Activated naive CD8-positive, alpha-beta T cell treated with anti-CD3 and anti-CD28 coated beads for 36 hours (primary cell): ENCODE measurements around the gene IL15. TPM values are rescaled to one million over a fixed set of nuclear protein-coding genes. Genes with fewer than 3 reads are reported as not detected.

ENCODE experiments used
- DNase-seq: peaks from one replicate; pipeline ENCODE4 v3.0.0; 2021
- H3K27ac Mint-ChIP-seq: one replicate; pipeline ENCODE4 v1.8.0; 2022; ENCODE audit warnings: mild to moderate bottlenecking, moderate library complexity, mixed read lengths
- H3K27me3 Mint-ChIP-seq: one replicate; pipeline ENCODE4 v1.8.0; 2022; ENCODE audit warnings: mild to moderate bottlenecking, mixed read lengths
- H3K36me3 Mint-ChIP-seq: one replicate; pipeline ENCODE4 v1.8.0; 2021; ENCODE audit warnings: mild to moderate bottlenecking, mixed read lengths
- H3K4me1 Mint-ChIP-seq: one replicate; pipeline ENCODE4 v1.8.0; 2021; ENCODE audit warnings: mixed read lengths
- H3K4me3 Mint-ChIP-seq: one replicate; pipeline ENCODE4 v1.8.0; 2022; ENCODE audit warnings: mild to moderate bottlenecking, moderate library complexity, mixed read lengths
- H3K9me3 Mint-ChIP-seq: one replicate; pipeline ENCODE4 v1.8.0; 2022; ENCODE audit warnings: mixed read lengths
- total RNA-seq, 2 experiments: library from RNA; stranded (reverse); gene quantifications; one replicate each; pipeline ENCODE4 v1.2.3, GENCODE V29; 2021

The IL15 gene
- total RNA-seq, 2 experiments from 2014 or later = 0.34 to 0.49 TPM

DNA sequence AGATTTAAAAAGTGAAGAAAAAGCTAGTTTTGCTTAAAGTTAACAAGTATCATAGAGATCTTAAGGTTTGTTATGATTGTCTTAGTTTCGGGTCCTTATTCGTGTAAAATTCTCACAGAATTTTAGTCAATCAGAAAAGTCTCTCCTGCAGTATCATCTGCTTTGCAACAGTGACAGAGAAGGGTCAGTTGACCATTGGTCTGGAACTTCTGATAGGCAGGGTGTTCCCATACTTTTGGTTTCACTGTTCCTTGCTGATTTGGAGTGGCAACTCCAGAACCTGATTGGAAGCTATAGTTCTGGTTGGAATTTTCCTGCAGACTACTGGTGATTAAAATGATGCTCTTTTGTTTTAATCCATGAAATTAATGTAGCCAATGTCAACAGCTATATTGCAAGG, 1.8 kb downstream of the IL15 start:
- Mint-ChIP-seq H3K27me3 (peaks cover 22% of the 10 kb centered on the region), H3K4me3 (no peak overlapping the region), H3K36me3 (no peaks in the 10 kb centered on the region), H3K27ac (no peak overlapping the region), H3K4me1 (peaks cover 12% of the 10 kb centered on the region), H3K9me3 (no peaks in the 10 kb centered on the region)
- DNase-seq = no peak

- Mint-ChIP-seq H3K27ac (no peak overlapping the region), H3K36me3 (no peaks in the 10 kb centered on the region), H3K27me3 (peaks cover 16% of the 10 kb centered on the region), H3K4me3 (no peak overlapping the region), H3K4me1 (peaks cover 10% of the 10 kb centered on the region), H3K9me3 (no peaks in the 10 kb centered on the region)
- no peak for DNase-seq
Measured at GRCh38 chr4:141640696-141641095, 4.3 kb downstream of the IL15 start.

GRCh38 chr4:141642063-141642462, 5.7 kb downstream of the IL15 start:
- no peak overlapping the region for H3K27ac Mint-ChIP-seq
- H3K4me1 Mint-ChIP-seq = peaks cover 7% of the 10 kb centered on the region
- H3K27me3 Mint-ChIP-seq = peaks cover 11% of the 10 kb centered on the region
- no peaks in the 10 kb centered on the region for H3K9me3 Mint-ChIP-seq
- no peaks in the 10 kb centered on the region for H3K36me3 Mint-ChIP-seq
- no peak overlapping the region for H3K4me3 Mint-ChIP-seq
- no peak for DNase-seq

DNA sequence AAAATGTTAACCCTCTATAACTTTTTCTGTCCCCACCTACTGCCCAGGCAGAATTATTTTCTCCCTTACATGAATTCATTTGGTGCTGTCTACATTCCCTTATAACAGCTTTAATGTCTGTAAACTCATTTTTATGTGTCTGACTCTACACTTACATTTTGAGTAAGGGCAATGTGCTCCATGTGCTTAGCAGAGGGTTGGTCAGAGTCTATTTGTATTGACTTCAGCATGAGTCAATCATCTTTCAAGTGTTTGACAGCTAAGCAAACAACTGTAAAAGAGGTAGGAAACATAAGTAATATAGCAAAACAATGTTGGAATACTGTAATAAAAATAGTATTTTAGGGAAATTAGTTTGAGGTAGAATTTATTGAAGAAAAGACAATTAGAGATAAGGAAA, 6.3 kb downstream of the IL15 start:
- H3K27ac Mint-ChIP-seq = no peak overlapping the region
- no peak overlapping the region for H3K4me3 Mint-ChIP-seq
- H3K4me1 Mint-ChIP-seq = peaks cover 4% of the 10 kb centered on the region
- peaks cover 11% of the 10 kb centered on the region for H3K27me3 Mint-ChIP-seq
- H3K9me3 Mint-ChIP-seq = no peaks in the 10 kb centered on the region
- DNase-seq = no peak
- no peaks in the 10 kb centered on the region for H3K36me3 Mint-ChIP-seq

GRCh38 chr4:141643557-141643956, 7.2 kb downstream of the IL15 start:
- H3K4me1 Mint-ChIP-seq = peaks cover 4% of the 10 kb centered on the region
- no peaks in the 10 kb centered on the region for H3K36me3 Mint-ChIP-seq
- H3K9me3 Mint-ChIP-seq = no peaks in the 10 kb centered on the region
- H3K4me3 Mint-ChIP-seq = no peak overlapping the region
- H3K27me3 Mint-ChIP-seq = peaks cover 6% of the 10 kb centered on the region
- no peak for DNase-seq
- H3K27ac Mint-ChIP-seq = no peak overlapping the region

GRCh38 chr4:141645611-141646340, 9.4 kb downstream of the IL15 start:
- Mint-ChIP-seq H3K4me3 (no peak overlapping the region), H3K36me3 (no peaks in the 10 kb centered on the region), H3K27ac (no peak overlapping the region), H3K9me3 (no peaks in the 10 kb centered on the region), H3K27me3 (peaks cover 3% of the 10 kb centered on the region), H3K4me1 (no peaks in the 10 kb centered on the region)
- DNase-seq = no peak

GRCh38 chr4:141646969-141647368, 10.6 kb downstream of the IL15 start:
- no peak for DNase-seq
- Mint-ChIP-seq H3K27ac (no peak overlapping the region), H3K9me3 (no peaks in the 10 kb centered on the region), H3K27me3 (peaks cover 3% of the 10 kb centered on the region), H3K4me3 (no peak overlapping the region), H3K4me1 (no peaks in the 10 kb centered on the region), H3K36me3 (no peaks in the 10 kb centered on the region)

GRCh38 chr4:141647966-141648365, 11.6 kb downstream of the IL15 start:
- peaks cover 3% of the 10 kb centered on the region for H3K27me3 Mint-ChIP-seq

DNA sequence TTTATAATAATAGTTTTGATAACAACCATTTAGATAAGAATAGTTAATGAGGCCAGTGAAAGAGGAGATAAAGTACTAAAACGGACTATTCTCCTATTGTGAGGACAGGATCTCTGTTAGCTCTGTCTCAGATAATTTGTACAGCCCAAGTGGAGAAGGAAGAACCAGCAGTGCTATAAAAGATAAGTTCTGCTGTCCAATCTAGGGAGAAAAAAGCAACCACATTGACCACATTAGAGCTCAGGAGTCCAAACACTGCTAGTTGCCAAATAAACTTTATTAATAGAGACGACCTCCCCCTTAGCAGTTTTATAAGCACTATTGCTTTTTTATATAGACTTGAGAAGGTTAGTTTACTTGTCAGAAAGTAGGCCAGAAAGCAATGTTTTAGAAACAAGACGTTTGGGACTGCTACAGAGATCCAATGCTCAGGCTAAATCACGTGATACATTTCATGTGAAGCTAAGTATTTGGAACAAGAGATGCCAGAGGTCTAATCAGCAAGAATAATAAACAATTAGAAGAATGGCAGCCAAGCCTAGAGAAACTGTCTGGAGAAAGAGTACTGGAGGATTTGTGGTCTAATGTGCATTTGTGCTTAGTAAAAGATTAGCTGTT, 15.9 kb downstream of the IL15 start:
- no peak overlapping the region for H3K4me3 Mint-ChIP-seq
- no peak for DNase-seq
- H3K36me3 Mint-ChIP-seq = no peaks in the 10 kb centered on the region
- H3K4me1 Mint-ChIP-seq = no peaks in the 10 kb centered on the region
- no peaks in the 10 kb centered on the region for H3K9me3 Mint-ChIP-seq
- no peak overlapping the region for H3K27ac Mint-ChIP-seq
- peaks cover 3% of the 10 kb centered on the region for H3K27me3 Mint-ChIP-seq

More at GRCh38 chr4:141647966-141648365, 11.6 kb downstream of the IL15 start:
- no peak overlapping the region for H3K4me3 Mint-ChIP-seq
- H3K4me1 Mint-ChIP-seq = no peaks in the 10 kb centered on the region
- DNase-seq = no peak
- H3K27ac Mint-ChIP-seq = no peak overlapping the region
- H3K36me3 Mint-ChIP-seq = no peaks in the 10 kb centered on the region
- no peaks in the 10 kb centered on the region for H3K9me3 Mint-ChIP-seq

DNA sequence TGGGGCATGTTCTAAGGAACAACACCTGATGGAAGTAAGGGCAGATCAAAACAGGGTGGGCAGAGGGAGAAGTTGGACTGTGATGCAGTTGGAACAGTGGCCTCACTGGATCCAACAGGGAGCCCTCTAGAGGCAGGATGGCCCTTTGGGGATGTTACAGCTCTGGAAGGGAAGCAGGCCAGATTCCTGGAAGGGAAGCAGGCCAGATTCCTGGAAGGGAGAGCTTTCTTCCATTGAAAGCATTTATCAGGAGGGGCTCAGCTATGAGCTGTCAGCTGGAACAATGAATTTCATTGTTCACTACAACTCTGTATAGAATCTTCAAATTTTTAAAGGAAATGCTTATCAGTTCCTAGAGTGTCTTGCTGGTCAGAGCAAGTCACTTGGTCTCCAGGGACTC, 17.7 kb downstream of the IL15 start:
- no peaks in the 10 kb centered on the region for H3K9me3 Mint-ChIP-seq
- no peak for DNase-seq

DNA sequence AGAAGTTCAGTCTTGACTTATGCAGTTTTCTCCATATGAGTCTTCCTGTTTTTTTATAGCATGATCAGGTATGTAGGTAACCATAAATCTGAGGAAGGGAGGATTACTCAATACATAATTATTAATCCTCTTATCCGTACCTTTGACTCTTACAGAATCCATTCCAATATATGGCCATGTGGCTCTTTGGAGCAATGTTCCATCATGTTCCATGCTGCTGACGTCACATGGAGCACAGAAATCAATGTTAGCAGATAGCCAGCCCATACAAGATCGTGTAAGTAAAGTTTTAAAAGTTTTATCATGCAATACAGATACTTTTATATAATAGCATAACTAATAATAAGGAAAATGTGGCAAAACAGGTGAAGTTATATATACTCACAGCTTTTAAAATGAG, 19.6 kb downstream of the IL15 start:
- Mint-ChIP-seq H3K27ac (no peak overlapping the region), H3K27me3 (no peaks in the 10 kb centered on the region), H3K4me3 (no peak overlapping the region), H3K9me3 (no peaks in the 10 kb centered on the region), H3K36me3 (no peaks in the 10 kb centered on the region), H3K4me1 (no peaks in the 10 kb centered on the region)
- DNase-seq = no peak

More for the DNA sequence above, 17.7 kb downstream of the IL15 start:
- no peak overlapping the region for H3K4me3 Mint-ChIP-seq
- no peaks in the 10 kb centered on the region for H3K36me3 Mint-ChIP-seq
- no peak overlapping the region for H3K27ac Mint-ChIP-seq
- no peaks in the 10 kb centered on the region for H3K4me1 Mint-ChIP-seq
- H3K27me3 Mint-ChIP-seq = peaks cover under 1% of the 10 kb centered on the region

DNA sequence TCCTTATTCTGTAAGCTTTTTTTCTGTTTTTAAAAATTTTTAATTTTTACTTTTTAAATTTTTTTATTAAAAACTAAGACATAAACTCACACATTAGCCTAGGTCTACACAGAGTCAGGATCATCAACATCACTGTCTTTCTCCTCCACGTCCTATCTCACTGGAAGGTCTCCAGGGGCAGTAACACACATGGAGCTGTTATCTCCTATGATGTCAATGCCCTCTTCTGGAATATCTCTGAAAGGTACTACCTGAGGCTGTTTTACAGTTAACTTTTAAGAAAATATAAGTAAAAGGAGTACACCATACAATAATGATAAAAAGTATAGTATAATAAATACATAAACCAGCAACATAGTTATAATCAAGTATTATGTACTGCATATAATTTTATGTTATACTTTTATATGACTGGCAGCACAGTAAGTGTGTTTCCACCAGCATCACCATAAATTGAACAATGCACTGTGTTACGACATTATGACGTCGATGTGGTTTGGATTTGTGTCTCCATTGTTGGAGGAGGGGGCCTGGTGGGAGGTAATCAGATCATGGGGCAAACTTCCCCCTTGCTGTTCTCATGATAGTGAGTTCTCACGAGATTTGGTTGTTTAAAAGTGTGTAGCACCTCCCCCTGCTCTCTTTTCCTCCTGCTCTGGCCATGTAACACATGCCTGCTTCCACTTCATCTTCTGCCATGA, 21.3 kb downstream of the IL15 start:
- Mint-ChIP-seq H3K27me3 (no peaks in the 10 kb centered on the region), H3K4me3 (no peak overlapping the region), H3K27ac (no peak overlapping the region), H3K4me1 (no peaks in the 10 kb centered on the region), H3K9me3 (no peaks in the 10 kb centered on the region), H3K36me3 (no peaks in the 10 kb centered on the region)
- DNase-seq = no peak

GRCh38 chr4:141658309-141658708, 21.9 kb downstream of the IL15 start:
- Mint-ChIP-seq H3K36me3 (no peaks in the 10 kb centered on the region), H3K27me3 (no peaks in the 10 kb centered on the region), H3K27ac (no peak overlapping the region), H3K9me3 (no peaks in the 10 kb centered on the region), H3K4me3 (no peak overlapping the region), H3K4me1 (no peaks in the 10 kb centered on the region)
- no peak for DNase-seq

DNA sequence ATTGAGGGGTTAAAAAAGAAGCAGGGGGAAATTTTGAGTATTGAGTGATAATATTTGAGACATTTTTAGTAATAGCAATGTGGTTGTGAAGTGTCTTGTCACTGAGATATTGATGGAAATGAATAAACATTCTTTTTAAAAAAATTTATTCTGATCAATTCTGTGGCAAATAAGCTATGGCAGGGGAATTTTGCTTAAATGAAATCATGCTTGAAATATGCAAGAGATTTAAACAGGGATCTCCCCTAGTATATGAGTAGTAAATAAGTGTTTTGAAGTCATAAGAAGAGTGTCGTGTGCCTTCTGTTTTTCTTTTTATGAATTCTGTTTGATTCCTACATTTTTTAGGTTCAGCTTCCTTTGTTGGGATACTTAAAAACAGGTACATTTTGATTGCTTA, 23.2 kb downstream of the IL15 start:
- Mint-ChIP-seq H3K27ac (no peak overlapping the region), H3K36me3 (no peaks in the 10 kb centered on the region), H3K4me1 (no peaks in the 10 kb centered on the region), H3K27me3 (no peaks in the 10 kb centered on the region), H3K4me3 (no peak overlapping the region), H3K9me3 (no peaks in the 10 kb centered on the region)
- DNase-seq = no peak

DNA sequence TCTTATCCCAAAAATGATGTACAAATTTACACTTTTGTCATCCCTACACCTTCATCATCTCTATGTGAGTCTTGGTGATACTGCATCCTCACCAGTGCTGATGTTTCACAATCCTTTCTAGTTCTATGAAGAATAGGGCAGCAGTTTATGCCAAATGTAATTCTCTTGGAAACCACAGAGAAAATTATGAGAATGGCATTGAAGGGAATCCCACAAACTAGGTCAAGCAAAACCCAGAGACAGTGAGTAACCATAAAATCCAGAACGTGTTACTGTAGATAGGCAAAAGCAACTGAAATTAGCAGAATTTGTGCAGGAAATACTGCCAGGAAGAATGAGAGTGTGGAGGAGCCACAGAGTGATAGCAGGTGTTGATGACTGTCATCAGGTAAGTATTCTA, 24.5 kb downstream of the IL15 start:
- DNase-seq = no peak
- Mint-ChIP-seq H3K36me3 (no peaks in the 10 kb centered on the region), H3K9me3 (no peaks in the 10 kb centered on the region), H3K4me1 (no peaks in the 10 kb centered on the region), H3K4me3 (no peak overlapping the region), H3K27me3 (no peaks in the 10 kb centered on the region), H3K27ac (no peak overlapping the region)
